Stimulated activated CD4-positive, alpha-beta T cell treated with anti-CD3 and anti-CD28 coated beads, Interleukin-2, amount 100 ng/mL, for 4 hours (primary cell): ENCODE measurements around the gene STARD10.
"Not testable (repeated sequence)": the region's sequence is repeated elsewhere in the genome, so short reads cannot be mapped to it uniquely, and the experiment has no call there.

Experiments used
- DNase-seq: peaks from one replicate; pipeline ENCODE4 v3.0.0-alpha.2; 2020; ENCODE audit warnings: low read depth

STARD10 gene

GRCh38 chr11:72807792-72808191, 13.9 kb upstream of the STARD10 start:
- DNase-seq = no peak

DNA sequence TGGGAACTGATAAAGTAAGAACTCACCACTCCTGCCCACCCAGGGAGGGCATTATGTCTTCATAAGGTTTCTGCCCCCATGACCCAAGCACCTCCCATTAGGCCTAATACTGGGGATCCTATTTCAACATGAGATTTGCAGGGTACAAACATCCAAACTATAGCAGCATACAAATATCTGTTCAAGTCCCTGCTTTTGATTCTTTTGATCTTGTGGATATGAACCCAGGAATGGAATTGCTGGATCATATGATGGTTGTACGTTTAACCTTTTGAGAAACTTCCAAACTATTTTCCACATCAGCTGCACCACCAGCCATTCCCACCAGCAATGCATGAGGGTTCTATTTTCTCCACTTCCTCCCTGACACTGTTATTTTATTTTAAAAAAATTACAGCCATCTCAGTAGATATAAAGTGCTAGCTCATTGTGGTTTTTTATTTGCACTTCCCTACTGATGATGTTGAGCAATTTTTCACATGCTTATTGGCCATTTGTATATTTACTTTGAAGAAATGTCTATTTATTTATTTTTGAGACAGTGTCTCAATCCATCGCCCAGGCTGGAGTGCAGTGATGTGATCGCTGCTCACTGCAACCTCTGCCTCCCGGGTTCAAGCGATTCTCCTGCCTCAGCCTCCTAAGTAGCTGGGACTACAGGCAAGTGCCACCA, 13.3 kb upstream of the STARD10 start:
- no peak for DNase-seq

- not testable (repeated sequence) for DNase-seq
These were observed 12.5 kb upstream of the STARD10 start for GRCh38 chr11:72806378-72806777.

DNA sequence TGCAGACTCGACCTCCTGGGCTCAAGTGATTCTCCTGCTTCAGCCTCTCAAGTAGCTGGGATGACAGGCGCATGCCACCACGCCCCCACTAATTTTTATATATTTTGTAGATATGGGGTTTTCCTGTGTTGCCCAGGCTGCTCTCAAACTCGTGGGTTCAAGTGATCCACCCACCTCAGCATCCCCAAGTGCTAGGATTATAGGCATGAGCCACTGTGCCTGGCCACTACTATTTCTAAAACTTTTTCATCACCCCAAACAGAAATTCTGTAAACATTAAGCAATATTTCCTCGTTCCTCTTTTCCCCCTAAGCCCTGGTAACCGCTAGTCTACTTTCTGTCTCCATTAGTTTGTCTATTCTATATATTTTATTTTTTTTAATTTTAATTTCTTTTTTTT, 11.4 kb upstream of the STARD10 start:
- no peak for DNase-seq

DNA sequence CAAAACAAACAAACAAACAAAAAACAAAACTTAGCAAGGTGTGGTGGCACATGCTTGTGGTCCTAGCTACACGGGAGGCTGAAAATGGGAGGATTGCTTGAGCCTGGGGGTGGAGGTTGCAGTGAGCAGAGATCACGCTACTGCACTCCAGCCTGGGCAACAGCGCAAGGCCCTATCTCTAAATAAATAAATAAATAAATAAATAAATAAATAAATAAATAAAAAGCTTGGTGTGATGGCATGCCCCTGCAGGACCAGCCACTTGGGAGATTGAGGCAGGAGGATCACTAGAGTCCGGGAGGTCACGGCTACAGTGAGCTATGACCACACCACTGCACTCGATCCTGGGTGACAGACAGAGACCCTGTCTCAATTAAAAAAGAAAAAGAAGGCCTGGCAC, 9.0 kb upstream of the STARD10 start:
- no peak for DNase-seq

DNA sequence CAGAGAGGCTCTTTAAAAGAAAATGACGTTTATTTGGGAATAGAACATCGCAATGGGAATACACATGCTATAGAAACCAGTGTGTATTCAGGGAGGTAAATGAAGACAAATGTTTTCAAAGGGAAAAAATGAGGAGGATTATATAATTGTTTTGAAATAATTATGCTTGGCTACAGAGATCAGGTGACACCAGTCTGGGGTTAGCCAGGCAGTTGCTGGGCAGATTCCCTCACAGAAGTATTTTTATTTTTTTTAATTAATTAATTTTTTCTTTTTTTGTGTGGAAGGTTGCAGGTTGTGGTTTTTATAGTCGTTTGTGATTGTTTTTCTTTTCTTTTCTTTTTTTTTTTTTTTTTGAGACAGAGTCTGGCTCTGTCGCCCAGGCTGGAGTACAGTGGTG, 5.6 kb upstream of the STARD10 start:
- no peak for DNase-seq

GRCh38 chr11:72798361-72798760, 4.5 kb upstream of the STARD10 start:
- DNase-seq = no peak

- DNase-seq = no peak
These were observed 797 bp downstream of the STARD10 start for GRCh38 chr11:72793076-72793424.

- DNase-seq = no peak
These were observed 1.3 kb downstream of the STARD10 start for GRCh38 chr11:72792437-72793021.

GRCh38 chr11:72791228-72791627, 2.6 kb downstream of the STARD10 start:
- DNase-seq = not testable (repeated sequence)

- DNase-seq = no peak
These were observed 4.2 kb downstream of the STARD10 start for GRCh38 chr11:72789493-72790131.

GRCh38 chr11:72788241-72788640, 5.6 kb downstream of the STARD10 start:
- DNase-seq = no peak

DNA sequence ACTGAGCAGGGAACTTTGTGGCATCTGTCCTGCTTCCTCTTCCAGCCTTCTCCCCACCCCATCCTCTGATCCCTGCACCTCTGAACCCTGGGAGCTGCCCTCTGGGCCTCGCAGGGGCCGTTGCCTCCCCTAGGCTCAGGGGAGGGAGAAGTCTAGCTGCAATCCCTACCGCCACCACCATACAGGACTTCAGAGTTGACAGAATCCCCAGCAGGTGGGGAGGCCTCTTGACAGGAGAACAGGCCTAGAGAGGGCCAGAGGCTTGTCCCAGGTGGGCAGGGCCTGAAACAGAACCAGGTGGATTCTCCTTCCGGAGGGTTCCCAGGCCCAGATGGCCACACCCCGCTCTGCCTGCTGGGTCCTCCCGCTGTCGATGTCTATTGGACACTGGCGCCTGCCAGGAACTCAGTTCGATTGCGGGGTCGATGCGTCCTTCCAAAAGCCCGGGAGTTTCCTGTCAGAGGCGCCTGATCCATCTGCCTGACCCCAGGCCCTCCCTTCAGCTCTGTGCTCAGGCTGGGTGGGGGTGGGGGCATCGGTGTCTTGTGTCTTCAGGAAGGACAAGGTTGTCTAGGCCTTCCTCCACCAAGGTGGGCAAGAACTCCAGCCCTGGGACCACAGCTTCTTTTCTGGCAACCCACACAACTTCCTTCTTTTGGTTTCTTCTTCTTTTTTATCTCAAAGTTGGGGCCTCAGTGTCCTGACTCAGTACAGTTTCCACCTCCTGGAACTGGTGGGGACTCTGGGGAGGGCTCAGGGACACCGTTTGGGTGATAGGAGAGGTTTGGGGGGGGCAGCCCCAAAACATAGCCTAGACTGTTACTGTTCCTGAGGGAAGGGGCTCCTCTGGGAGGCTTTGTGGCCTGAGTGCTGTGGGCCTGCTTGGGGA, 6.4 kb downstream of the STARD10 start:
- no peak for DNase-seq

GRCh38 chr11:72786305-72787215, 7.3 kb downstream of the STARD10 start:
- DNase-seq = no peak

GRCh38 chr11:72784662-72785061, 9.2 kb downstream of the STARD10 start:
- no peak for DNase-seq

DNA sequence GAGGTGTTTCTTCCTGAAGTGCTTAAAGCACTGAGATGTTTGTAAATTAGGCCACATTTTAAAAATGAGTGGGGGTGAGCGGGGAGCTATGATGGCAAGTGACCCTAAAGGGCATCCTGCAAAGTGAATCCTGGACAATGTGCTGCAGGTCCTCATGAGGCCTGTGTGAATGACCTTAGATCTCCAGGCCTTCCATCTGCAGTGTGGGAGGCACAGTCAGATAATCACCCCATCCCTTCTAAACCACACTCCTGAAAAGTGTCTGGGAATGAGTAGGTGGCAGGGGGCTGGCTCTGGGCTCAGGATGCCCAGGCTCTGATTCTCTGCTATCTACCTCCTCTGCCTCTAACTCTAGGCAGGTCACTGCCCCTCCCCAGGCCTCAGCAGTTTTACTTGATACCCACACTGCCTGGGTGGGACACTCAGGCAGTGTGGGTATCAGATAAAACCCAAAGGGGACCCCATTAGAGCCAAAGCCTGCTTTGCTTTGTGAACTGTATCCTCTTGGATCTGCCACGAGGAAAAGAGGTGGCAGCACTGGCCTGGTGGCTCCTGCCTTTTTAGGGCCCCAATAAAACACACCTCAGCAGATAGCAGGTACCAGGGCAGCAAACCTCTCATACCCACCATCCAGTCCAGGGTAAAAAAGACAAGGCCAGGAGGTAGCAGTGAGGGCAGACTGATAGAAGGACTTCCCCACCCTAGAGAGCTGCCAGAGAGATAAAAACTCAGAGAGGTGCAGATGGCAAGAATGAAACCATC, 10.5 kb downstream of the STARD10 start:
- no peak for DNase-seq

- DNase-seq = no peak
These were observed 11.5 kb downstream of the STARD10 start for GRCh38 chr11:72782081-72782920.

- peak; percentile 39 for DNase-seq
These were observed 12.3 kb downstream of the STARD10 start for GRCh38 chr11:72781313-72782080.

- no peak for DNase-seq
These were observed 12.9 kb downstream of the STARD10 start for GRCh38 chr11:72781063-72781312.
